Left lung (tissue), 10 donors: ENCODE measurements around the gene ITFG1. TPM values are rescaled to one million over a fixed set of nuclear protein-coding genes. Genes with fewer than 3 reads are reported as not detected.

Experiments
- ATAC-seq: fragments of 200-7000 bp; cut with Tn5 transposase; one replicate; pipeline ENCODE4 v1.9.1; 2020; ENCODE audit warnings: moderate library complexity
- DNase-seq, 4 donors: peaks; one replicate each; pipeline ENCODE4 v3.0.0-alpha.2; 2013 to 2020
- H3K27ac ChIP-seq, 2 donors: fragments of 200-600 bp; sonication (generic) in 1 of 2; one replicate each; pipeline versions ENCODE4 v1.5.0 to v1.8.0; 2020 to 2021
- H3K27me3 ChIP-seq, 2 donors: fragments of 200-600 bp; sonication (generic) in 1 of 2; one replicate each; pipeline versions ENCODE4 v1.5.0 to v1.8.0; 2020 to 2021
- H3K36me3 ChIP-seq, 2 donors: fragments of 200-600 bp; sonication (generic) in 1 of 2; one replicate each; pipeline versions ENCODE4 v1.5.0 to v1.8.0; 2020 to 2021
- H3K4me1 ChIP-seq, 2 donors: fragments of 200-600 bp; one replicate each; pipeline ENCODE4 v1.8.0; 2021
- H3K4me3 ChIP-seq, 2 donors: fragments of 200-600 bp; sonication (generic) in 1 of 2; one replicate each; pipeline versions ENCODE4 v1.5.0 to v1.8.0; 2020 to 2021; ENCODE audit warnings: mild to moderate bottlenecking in 1 of 2
- H3K9me3 ChIP-seq, 2 donors: fragments of 200-600 bp; sonication (generic) in 1 of 2; one replicate each; pipeline versions ENCODE4 v1.5.0 to v1.8.0; 2020 to 2021
- CTCF ChIP-seq, 2 donors: fragments of 200-600 bp; sonication (generic) in 1 of 2; IDR thresholded peaks; one replicate each; pipeline versions ENCODE4 v1.5.0 to v1.8.0; 2021; ENCODE audit warnings: antibody characterized with exemption in 2 of 2
- intact Hi-C, 2 donors: fragments of 100-400 bp; cut with DNase I; formaldehyde crosslinking; loops; one replicate each; pipeline versions ENCODE4 v1.11.2 to v1.14.2; 2022
- polyA plus RNA-seq, 6 donors: library from polyadenylated mRNA; unstranded; fragments of 120-200 nt; gene quantifications; one replicate each; pipeline ENCODE4 v1.2.1, GENCODE V29; 2013; ENCODE audit not compliant: insufficient read length in 6 of 6
- total RNA-seq, 2 donors: library from RNA; stranded (reverse); fragmentation: NEBNext Ultra II Directional; extraction: Animal tissue kit (Norgen Biotek cat#: 25700); gene quantifications; one replicate each; pipeline ENCODE4 v1.2.1, GENCODE V29; 2021
- donor health status: DM: no; HTN: yes; CAD: no.
- donor health status: DM: no; HTN: no; CAD: no.

The ITFG1 gene
- total and polyA plus RNA-seq, 8 donors, result 62.5 to 80.0 (median 69.2) TPM

DNA sequence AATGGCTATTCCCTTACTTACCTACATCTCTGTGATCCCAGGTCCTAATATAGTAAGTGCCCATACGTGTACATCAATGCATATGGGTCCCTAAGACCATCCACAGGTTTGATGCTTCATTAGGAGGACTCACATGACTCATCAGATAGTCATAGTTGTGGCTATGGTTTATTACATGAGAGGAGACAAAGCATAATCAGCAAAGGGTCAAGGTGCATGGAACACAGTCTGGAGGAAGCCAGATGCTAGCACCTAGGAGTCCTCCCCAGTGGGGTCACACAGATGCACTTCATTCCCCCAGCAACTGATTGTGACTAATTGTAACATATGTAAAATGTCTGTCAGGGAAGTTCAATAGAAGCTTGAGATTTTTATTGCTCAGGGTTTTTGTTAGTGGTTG lies 43.1 kb upstream of the ITFG1 start:
- H3K27ac ChIP-seq, result no peak overlapping the region
- no peaks in the 10 kb centered on the region for H3K4me1 ChIP-seq
- H3K9me3 ChIP-seq, result no peaks in the 10 kb centered on the region
- intact Hi-C loops, result no loop called here
- ATAC-seq (no peak), DNase-seq (no peak)
- H3K4me3 ChIP-seq, result no peak overlapping the region
- TF ChIP-seq CTCF (IDR thresholded peaks at IDR 0.05), result no peak
- H3K27me3 ChIP-seq, result no peaks in the 10 kb centered on the region
- H3K36me3 ChIP-seq, result peaks cover 0 to 54% of the 10 kb centered on the region in 2 donors

GRCh38 chr16:47499700-47500264 lies 38.9 kb upstream of the ITFG1 start:
- peaks cover 0 to 61% of the 10 kb centered on the region in 2 donors for H3K36me3 ChIP-seq
- DNase-seq (peak in 1 of 4 donors; percentile 39), ATAC-seq (no peak)
- H3K4me3 ChIP-seq, result no peak overlapping the region
- intact Hi-C loops, result no loop called here
- H3K4me1 ChIP-seq, result no peaks in the 10 kb centered on the region
- H3K27me3 ChIP-seq, result no peaks in the 10 kb centered on the region
- H3K9me3 ChIP-seq, result no peaks in the 10 kb centered on the region
- H3K27ac ChIP-seq, result no peak overlapping the region
- no peak for TF ChIP-seq CTCF (IDR thresholded peaks at IDR 0.05)

DNA sequence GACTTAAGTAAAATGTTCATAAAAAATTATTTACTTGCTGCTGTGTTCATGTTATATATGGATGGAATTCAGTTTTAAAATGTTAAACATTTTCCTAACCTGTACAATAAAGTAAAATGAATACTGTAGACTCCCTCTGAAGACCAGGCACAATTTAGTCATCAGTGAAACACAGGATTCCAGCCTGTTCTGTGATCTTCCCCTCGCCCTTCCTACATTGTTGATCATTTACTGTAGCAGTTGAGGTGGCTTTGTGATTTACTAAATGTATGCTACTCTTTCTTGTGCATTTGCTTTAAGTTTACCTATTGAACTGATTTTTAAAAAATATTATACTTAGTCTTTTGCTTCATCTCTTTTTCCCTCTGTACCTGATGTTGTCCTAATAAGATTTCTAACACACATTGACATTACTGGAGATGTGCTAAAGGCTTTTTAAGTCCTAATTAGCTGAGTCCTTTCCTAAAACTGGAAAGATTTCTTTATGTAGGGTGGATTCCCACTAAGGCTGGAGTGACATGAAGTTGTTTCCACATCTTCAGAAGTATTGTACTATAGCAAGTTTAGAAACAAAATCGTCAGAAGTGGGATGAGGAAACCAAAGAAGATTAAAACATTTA lies 38.3 kb upstream of the ITFG1 start:
- no peak for TF ChIP-seq CTCF (IDR thresholded peaks at IDR 0.05)
- intact Hi-C loops, result no loop called here

GRCh38 chr16:47493381-47494337 lies 32.8 kb upstream of the ITFG1 start:
- DNase-seq (no peak), ATAC-seq (no peak)
- Histone ChIP-seq H3K27ac (peak overlapping the region; percentile 62 to 80), H3K27me3 (no peaks in the 10 kb centered on the region), H3K4me1 (peaks cover 0 to 25% of the 10 kb centered on the region in 2 donors), H3K4me3 (no peak overlapping the region), H3K36me3 (peaks cover 0 to 26% of the 10 kb centered on the region in 2 donors), H3K9me3 (peaks cover 0 to 35% of the 10 kb centered on the region in 2 donors)
- intact Hi-C loops, result no loop called here
- no peak for TF ChIP-seq CTCF (IDR thresholded peaks at IDR 0.05)

More for the DNA sequence above, 38.3 kb upstream of the ITFG1 start:
- Histone ChIP-seq H3K36me3 (peaks cover 0 to 55% of the 10 kb centered on the region in 2 donors), H3K4me3 (no peak overlapping the region), H3K4me1 (peaks cover 0 to 4% of the 10 kb centered on the region in 2 donors), H3K27ac (no peak overlapping the region), H3K9me3 (no peaks in the 10 kb centered on the region), H3K27me3 (no peaks in the 10 kb centered on the region)
- DNase-seq (no peak), ATAC-seq (no peak)
